ENCODE data around the gene HTR6.

DNA sequence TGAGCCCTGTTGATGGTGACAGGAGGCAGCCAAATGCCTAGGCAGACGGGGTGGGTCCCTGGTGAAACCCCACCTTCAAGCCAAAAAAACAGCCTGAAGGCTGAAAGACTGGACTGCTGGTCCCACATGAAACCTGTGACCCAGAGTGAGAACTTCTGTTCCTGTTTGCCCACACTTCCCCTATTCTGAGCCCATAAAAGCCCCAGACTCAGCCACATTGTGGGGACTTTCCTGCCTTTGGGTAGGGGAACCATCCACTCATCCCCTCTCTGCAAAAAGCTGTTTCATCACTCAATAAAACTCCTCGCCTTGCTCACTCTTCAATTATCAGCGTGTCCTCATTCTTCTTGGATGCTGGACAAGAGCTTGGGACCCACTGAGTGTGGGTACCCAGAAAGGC, 25.2 kb downstream of the HTR6 start:
- TF ChIP-seq, protein P1, sequence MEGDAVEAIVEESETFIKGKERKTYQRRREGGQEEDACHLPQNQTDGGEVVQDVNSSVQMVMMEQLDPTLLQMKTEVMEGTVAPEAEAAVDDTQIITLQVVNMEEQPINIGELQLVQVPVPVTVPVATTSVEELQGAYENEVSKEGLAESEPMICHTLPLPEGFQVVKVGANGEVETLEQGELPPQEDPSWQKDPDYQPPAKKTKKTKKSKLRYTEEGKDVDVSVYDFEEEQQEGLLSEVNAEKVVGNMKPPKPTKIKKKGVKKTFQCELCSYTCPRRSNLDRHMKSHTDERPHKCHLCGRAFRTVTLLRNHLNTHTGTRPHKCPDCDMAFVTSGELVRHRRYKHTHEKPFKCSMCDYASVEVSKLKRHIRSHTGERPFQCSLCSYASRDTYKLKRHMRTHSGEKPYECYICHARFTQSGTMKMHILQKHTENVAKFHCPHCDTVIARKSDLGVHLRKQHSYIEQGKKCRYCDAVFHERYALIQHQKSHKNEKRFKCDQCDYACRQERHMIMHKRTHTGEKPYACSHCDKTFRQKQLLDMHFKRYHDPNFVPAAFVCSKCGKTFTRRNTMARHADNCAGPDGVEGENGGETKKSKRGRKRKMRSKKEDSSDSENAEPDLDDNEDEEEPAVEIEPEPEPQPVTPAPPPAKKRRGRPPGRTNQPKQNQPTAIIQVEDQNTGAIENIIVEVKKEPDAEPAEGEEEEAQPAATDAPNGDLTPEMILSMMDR (conservative IDR thresholded peaks at IDR 0.05; ENCODE audit: low read depth, low read length) = no peak
- TF ChIP-seq FOS (IDR thresholded peaks at IDR 0.05; ENCODE audit: low read depth, low read length) = no peak
- no peak for TF ChIP-seq BHLHE40 (IDR thresholded peaks at IDR 0.05; ENCODE audit: low read depth, low read length)
- TF ChIP-seq, protein P2, sequence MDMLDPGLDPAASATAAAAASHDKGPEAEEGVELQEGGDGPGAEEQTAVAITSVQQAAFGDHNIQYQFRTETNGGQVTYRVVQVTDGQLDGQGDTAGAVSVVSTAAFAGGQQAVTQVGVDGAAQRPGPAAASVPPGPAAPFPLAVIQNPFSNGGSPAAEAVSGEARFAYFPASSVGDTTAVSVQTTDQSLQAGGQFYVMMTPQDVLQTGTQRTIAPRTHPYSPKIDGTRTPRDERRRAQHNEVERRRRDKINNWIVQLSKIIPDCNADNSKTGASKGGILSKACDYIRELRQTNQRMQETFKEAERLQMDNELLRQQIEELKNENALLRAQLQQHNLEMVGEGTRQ (IDR thresholded peaks at IDR 0.05; ENCODE audit: low read depth, low read length) = no peak
- TF ChIP-seq RCOR1 (IDR thresholded peaks at IDR 0.05; ENCODE audit: insufficient replicate concordance, low read length) = no peak
- no peak for TF ChIP-seq POLR2A (IDR thresholded peaks at IDR 0.05; ENCODE audit: low read depth, low read length)
- TF ChIP-seq CEBPB (IDR thresholded peaks at IDR 0.05; ENCODE audit: low read depth, low read length) = no peak
- TF ChIP-seq RAD21 (IDR thresholded peaks at IDR 0.05; ENCODE audit: low read length) = no peak
- TF ChIP-seq MAZ (IDR thresholded peaks at IDR 0.05; ENCODE audit: borderline replicate concordance, low read depth, low read length) = no peak
- no peak for TF ChIP-seq SMC3 (IDR thresholded peaks at IDR 0.05; ENCODE audit: low read depth, low read length)
- no peak for TF ChIP-seq RFX5 (IDR thresholded peaks at IDR 0.05; ENCODE audit: low read depth, low read length)
- TF ChIP-seq CHD1 (IDR thresholded peaks at IDR 0.05; ENCODE audit: low read depth, low read length) = no peak
- no peak for TF ChIP-seq MAFK (IDR thresholded peaks at IDR 0.05; ENCODE audit: low read depth, low read length)
- TF ChIP-seq NFE2L2 (IDR thresholded peaks at IDR 0.05; ENCODE audit: low read depth, low read length) = no peak
